SU-DHL-6 (cell line): Measurements from ENCODE around the gene NKX1-2.

Source experiments
- EZH2phosphoT487 ChIP-seq: fragments of 200-600 bp; sonication (generic), shearing (Covaris generic); conservative IDR thresholded peaks from 2 replicates; pipeline ENCODE4 v1.6.1; 2018; ENCODE audit warnings: mild to moderate bottlenecking, antibody characterized with exemption, low read length, moderate library complexity, mixed read lengths
- TF ChIP-seq, protein P1 (sequence below): fragments of 200-600 bp; sonication (generic); IDR thresholded peaks from one replicate; pipeline ENCODE4 v1.5.1; 2017; ENCODE audit warnings: antibody characterized with exemption, mild to moderate bottlenecking, low read length, moderate library complexity; ENCODE audit not compliant: insufficient read depth, poor library complexity, severe bottlenecking

DNA sequence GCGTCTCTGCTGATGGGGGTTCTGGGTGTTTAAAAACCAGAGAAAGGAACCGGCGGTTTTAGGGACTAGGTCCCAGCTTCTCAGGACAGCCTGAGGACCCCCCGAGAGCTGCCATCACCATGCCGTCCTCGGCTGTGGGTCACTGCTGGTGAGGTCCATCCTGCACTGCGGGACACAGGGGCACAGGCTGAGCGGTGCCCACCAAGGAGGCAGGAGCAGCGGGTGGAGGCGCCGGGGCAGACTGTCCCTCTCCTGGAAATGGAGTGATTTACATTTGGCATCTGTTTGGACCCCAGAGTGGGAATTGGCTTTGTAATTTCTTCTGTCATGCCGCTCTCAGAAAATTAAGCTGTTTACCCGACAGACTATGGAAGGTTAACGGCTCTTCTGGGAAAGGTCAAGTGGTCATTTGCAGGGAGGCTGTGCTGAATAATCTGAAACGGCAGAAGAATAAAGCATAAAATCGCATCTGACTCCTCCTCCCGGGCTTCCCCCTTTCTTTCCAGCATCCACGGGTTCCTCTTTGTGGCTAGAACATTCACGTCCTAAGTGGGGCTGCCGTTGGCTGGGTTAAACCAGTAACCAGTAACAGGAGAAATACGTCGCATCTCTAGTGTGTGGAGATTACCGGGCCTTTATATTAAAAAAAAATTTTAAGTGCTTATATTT is 43.5 kb upstream of the NKX1-2 start:
- no peak for TF ChIP-seq EZH2phosphoT487
- TF ChIP-seq, protein P1, sequence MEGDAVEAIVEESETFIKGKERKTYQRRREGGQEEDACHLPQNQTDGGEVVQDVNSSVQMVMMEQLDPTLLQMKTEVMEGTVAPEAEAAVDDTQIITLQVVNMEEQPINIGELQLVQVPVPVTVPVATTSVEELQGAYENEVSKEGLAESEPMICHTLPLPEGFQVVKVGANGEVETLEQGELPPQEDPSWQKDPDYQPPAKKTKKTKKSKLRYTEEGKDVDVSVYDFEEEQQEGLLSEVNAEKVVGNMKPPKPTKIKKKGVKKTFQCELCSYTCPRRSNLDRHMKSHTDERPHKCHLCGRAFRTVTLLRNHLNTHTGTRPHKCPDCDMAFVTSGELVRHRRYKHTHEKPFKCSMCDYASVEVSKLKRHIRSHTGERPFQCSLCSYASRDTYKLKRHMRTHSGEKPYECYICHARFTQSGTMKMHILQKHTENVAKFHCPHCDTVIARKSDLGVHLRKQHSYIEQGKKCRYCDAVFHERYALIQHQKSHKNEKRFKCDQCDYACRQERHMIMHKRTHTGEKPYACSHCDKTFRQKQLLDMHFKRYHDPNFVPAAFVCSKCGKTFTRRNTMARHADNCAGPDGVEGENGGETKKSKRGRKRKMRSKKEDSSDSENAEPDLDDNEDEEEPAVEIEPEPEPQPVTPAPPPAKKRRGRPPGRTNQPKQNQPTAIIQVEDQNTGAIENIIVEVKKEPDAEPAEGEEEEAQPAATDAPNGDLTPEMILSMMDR: no peak
